ENCODE results near the gene SEC16B.

SEC16B gene

GRCh38 chr1:177983482-177984135, 13.8 kb upstream of the SEC16B start:
- peak overlapping the region; percentile 35 for H3K4me3 ChIP-seq (ENCODE audit: low read depth, low read length)
- DNase-seq = no peak
- no peaks in the 10 kb centered on the region for H3K27me3 ChIP-seq (replicated peaks)
- TF ChIP-seq, protein P1, sequence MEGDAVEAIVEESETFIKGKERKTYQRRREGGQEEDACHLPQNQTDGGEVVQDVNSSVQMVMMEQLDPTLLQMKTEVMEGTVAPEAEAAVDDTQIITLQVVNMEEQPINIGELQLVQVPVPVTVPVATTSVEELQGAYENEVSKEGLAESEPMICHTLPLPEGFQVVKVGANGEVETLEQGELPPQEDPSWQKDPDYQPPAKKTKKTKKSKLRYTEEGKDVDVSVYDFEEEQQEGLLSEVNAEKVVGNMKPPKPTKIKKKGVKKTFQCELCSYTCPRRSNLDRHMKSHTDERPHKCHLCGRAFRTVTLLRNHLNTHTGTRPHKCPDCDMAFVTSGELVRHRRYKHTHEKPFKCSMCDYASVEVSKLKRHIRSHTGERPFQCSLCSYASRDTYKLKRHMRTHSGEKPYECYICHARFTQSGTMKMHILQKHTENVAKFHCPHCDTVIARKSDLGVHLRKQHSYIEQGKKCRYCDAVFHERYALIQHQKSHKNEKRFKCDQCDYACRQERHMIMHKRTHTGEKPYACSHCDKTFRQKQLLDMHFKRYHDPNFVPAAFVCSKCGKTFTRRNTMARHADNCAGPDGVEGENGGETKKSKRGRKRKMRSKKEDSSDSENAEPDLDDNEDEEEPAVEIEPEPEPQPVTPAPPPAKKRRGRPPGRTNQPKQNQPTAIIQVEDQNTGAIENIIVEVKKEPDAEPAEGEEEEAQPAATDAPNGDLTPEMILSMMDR (IDR thresholded peaks at IDR 0.05; ENCODE audit: low read depth, low read length, missing control alignments) = no peak
- H3K27ac ChIP-seq = peak overlapping the region; percentile 13
- in situ Hi-C loops (cut with HindIII; ENCODE audit: low pct_ligation_motif_present, low sequenced_read_pairs) = no loop called here
- H3K36me3 ChIP-seq (replicated peaks) = no peaks in the 10 kb centered on the region

DNA sequence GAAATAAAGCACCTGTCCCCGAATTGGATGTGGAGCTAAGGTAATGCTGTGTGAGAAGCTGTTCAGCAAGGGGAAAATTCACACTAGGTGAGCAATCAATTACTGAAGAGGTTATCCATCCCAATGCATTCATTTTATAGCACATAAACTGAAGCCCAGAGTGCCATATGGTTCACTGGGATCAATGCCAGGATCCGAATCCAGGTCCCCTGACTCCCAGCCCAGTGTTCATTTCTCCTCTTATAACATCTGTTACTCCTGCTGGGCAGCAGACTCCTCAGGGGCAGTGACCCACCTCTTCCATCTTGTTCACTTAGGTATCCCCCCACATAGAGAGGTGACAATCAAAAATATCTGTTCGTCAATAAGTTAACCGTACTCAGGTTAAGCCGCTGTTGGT, 13.2 kb upstream of the SEC16B start:
- no peak overlapping the region for H3K27ac ChIP-seq
- no peak for DNase-seq
- TF ChIP-seq, protein P1 (IDR thresholded peaks at IDR 0.05; ENCODE audit: low read depth, low read length, missing control alignments) = no peak
- in situ Hi-C loops (cut with HindIII; ENCODE audit: low pct_ligation_motif_present, low sequenced_read_pairs) = no loop called here
- H3K27me3 ChIP-seq (replicated peaks) = no peaks in the 10 kb centered on the region
- H3K36me3 ChIP-seq (replicated peaks) = no peaks in the 10 kb centered on the region
- H3K4me3 ChIP-seq (ENCODE audit: low read depth, low read length) = peak overlapping the region; percentile 35

DNA sequence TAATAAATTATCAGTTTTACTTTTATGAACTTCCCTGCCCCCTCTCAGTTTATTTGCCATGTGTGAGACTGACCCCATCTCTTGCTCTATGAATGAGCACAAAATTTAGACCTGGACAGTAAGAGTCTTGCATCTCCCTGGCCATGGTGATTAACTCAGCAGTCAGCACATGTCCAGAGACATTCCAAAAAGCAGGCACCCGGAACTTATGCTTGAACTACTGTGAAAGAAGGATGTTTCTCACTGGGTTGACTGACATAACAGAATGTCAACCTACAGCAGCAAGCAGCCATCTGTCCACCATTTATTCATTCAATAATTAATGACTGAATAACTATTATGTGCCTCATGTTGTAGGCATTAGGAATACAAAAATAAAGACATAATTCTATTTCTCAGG, 11.3 kb upstream of the SEC16B start:
- H3K36me3 ChIP-seq (replicated peaks) = no peaks in the 10 kb centered on the region
- H3K27me3 ChIP-seq (replicated peaks) = no peaks in the 10 kb centered on the region
- TF ChIP-seq, protein P1 (IDR thresholded peaks at IDR 0.05; ENCODE audit: low read depth, low read length, missing control alignments) = no peak
- no peak for DNase-seq
- H3K27ac ChIP-seq = no peak overlapping the region
- in situ Hi-C loops (cut with HindIII; ENCODE audit: low pct_ligation_motif_present, low sequenced_read_pairs) = no loop called here
- H3K4me3 ChIP-seq (ENCODE audit: low read depth, low read length) = no peak overlapping the region

DNA sequence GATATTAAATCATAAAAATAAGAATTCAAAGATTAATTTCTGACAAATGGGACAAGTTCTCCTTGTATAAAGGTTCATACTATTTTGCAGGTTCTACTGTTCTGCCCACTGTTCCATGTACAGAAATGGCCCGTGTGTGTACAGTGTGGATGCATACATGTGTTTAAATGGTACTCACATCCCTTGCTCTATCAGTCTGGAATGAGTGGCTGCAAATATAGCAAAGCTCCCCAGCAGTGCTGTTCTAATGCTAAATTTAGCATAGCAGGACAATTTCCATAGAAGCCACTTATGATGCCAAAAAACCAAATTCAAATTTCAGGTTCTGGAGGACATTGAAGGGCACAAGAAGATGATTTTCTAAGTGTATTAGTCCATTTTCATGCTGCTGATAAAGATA, 9.4 kb upstream of the SEC16B start:
- Histone ChIP-seq H3K36me3 (replicated peaks) (no peaks in the 10 kb centered on the region), H3K27me3 (replicated peaks) (no peaks in the 10 kb centered on the region), H3K27ac (no peak overlapping the region), H3K4me3 (ENCODE audit: low read depth, low read length) (no peak overlapping the region)
- TF ChIP-seq, protein P1 (IDR thresholded peaks at IDR 0.05; ENCODE audit: low read depth, low read length, missing control alignments) = no peak
- DNase-seq = no peak
- in situ Hi-C loops (cut with HindIII; ENCODE audit: low pct_ligation_motif_present, low sequenced_read_pairs) = no loop called here

DNA sequence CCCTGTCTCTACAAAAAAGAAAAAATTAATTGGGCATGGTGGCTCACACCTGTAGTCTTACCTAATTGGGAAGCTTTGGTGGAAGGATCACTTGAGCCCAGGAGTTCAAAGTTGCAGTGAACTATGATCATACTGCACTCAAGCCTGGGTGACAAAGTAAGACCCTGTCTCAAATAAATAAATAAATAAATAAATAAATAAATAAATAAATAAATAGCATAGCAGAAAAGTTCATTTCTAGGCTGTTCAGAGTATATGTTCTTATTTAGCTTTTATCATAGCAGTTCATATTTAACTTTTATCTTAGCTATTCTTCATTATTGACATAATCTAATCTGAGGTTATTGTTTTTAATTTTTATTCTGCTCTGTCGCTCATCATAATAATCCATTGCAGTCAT, 8.7 kb upstream of the SEC16B start:
- in situ Hi-C loops (cut with HindIII; ENCODE audit: low pct_ligation_motif_present, low sequenced_read_pairs) = no loop called here
- Histone ChIP-seq H3K27me3 (replicated peaks) (no peaks in the 10 kb centered on the region), H3K4me3 (ENCODE audit: low read depth, low read length) (no peak overlapping the region), H3K36me3 (replicated peaks) (no peaks in the 10 kb centered on the region), H3K27ac (no peak overlapping the region)
- no peak for DNase-seq
- TF ChIP-seq, protein P1 (IDR thresholded peaks at IDR 0.05; ENCODE audit: low read depth, low read length, missing control alignments) = no peak

GRCh38 chr1:177977141-177977540, 7.3 kb upstream of the SEC16B start:
- in situ Hi-C loops (cut with HindIII; ENCODE audit: low pct_ligation_motif_present, low sequenced_read_pairs) = no loop called here

More at GRCh38 chr1:177977141-177977540, 7.3 kb upstream of the SEC16B start:
- TF ChIP-seq, protein P1 (IDR thresholded peaks at IDR 0.05; ENCODE audit: low read depth, low read length, missing control alignments) = no peak
- H3K27me3 ChIP-seq (replicated peaks) = no peaks in the 10 kb centered on the region
- no peaks in the 10 kb centered on the region for H3K36me3 ChIP-seq (replicated peaks)
- H3K27ac ChIP-seq = no peak overlapping the region
- no peak overlapping the region for H3K4me3 ChIP-seq (ENCODE audit: low read depth, low read length)
- no peak for DNase-seq

All from brain microvascular endothelial cell (primary cell).